Prostate gland (tissue), 2 donors: ENCODE results near the gene TMCO4. TPM values are rescaled to one million over a fixed set of nuclear protein-coding genes. Genes with fewer than 3 reads are reported as not detected.

ENCODE experiments used
- DNase-seq: peaks from one replicate; pipeline ENCODE4 v3.0.0-alpha.2; 2019; ENCODE audit warnings: low spot score
- H3K27ac ChIP-seq, 2 donors: fragments of 200-600 bp; sonication (generic); 2 replicates each; pipeline ENCODE4 v1.5.1; 2017 to 2019
- H3K27me3 ChIP-seq: fragments of 200-600 bp; sonication (generic); replicated peaks from 2 replicates; pipeline ENCODE4 v1.5.1; 2019; ENCODE audit not compliant: insufficient read depth
- H3K36me3 ChIP-seq, 2 donors: fragments of 200-600 bp; sonication (generic); 1 replicate in 1 of 2; 2 replicates in 1 of 2; pipeline versions ENCODE4 v1.5.1 to v1.8.1; 2017 to 2019
- H3K4me1 ChIP-seq: fragments of 200-600 bp; sonication (generic); replicated peaks from 2 replicates; pipeline ENCODE4 v1.5.1; 2019
- H3K4me3 ChIP-seq, 2 donors: fragments of 200-600 bp; sonication (generic); 2 replicates each; pipeline ENCODE4 v1.5.1; 2017 to 2019
- H3K9me3 ChIP-seq: fragments of 200-600 bp; sonication (generic); 2 replicates; pipeline ENCODE4 v1.5.1; 2017
- POLR2A ChIP-seq: fragments of 450-650 bp; IDR thresholded peaks from one replicate; pipeline ENCODE4 v1.6.1; 2016; ENCODE audit warnings: antibody characterized with exemption, mild to moderate bottlenecking
- POLR2AphosphoS5 ChIP-seq: sonication (generic); formaldehyde crosslinking; IDR thresholded peaks from one replicate; pipeline ENCODE4 v1.6.1; 2017; ENCODE audit warnings: antibody characterized with exemption
- WGBS: methylation state at CpG from one replicate; pipeline ENCODE4 v1.1.5; 2018; 5-methylcytosine and 5-hydroxymethylcytosine counted together
- intact Hi-C: fragments of 100-400 bp; cut with DNase I; formaldehyde crosslinking; loops from one replicate; pipeline ENCODE4 v1.14.2; 2022
- total RNA-seq, 2 donors: library from RNA; depleted of rRNA; stranded (reverse); fragments of >200 nt; gene quantifications; one replicate each; pipeline ENCODE4 v1.1.0, GENCODE V29; 2016
- TF ChIP-seq, protein P1 (sequence below), 4 experiments: fragments of 200-600 bp in 2 of 4; fragments of 450-650 bp in 2 of 4; sonication (generic) in 2 of 4; IDR thresholded peaks; 1 replicate in 3 of 4; 2 replicates in 1 of 4; pipeline ENCODE4 v1.5.1; 2016 to 2019; ENCODE audit warnings: antibody characterized with exemption in 4 of 4, mild to moderate bottlenecking in 2 of 4, moderate library complexity in 2 of 4

TMCO4 gene
- total RNA-seq, 2 donors from 2014 or later = 60.5 to 89.9 TPM

DNA sequence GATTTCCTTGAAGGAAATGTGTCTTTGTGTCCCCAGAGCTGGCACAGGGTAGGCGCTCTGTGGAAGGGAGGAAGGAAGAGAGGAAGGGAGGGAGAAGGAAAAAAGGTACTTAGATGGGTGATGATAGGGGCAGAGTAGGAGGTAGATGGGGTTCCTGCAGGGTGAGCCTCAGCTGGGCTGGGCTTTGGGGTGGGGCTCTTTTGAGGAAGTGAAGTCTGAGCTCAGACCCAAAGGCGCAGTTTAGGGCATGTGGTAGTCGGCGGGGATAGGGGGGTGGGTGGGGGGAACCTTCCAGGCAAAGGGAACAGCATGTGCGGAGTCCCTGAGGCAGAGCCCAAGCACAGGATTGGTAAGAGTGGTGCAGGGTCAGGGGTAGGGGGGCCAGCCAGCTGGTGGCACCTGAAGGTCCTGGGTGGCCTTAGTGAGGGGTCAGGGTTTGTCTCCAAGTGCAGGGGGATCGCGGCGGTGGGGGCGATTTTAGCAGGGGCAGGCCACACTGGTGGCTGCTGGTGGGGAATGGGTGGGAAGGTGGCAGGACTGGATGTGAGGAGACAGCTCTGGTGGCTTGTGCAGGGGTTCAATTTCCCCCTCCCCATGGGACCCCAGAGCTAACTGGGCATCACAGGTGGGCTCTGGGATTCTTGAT, 143.5 kb downstream of the TMCO4 start:
- H3K4me3 ChIP-seq = no peak overlapping the region
- intact Hi-C loops = no loop called here
- WGBS = 90% methylated on average over 9 of the region's 9 CpGs
- H3K4me1 ChIP-seq = peaks cover 5% of the 10 kb centered on the region
- TF ChIP-seq POLR2A (no peak), POLR2AphosphoS5 (no peak)
- TF ChIP-seq, protein P1, sequence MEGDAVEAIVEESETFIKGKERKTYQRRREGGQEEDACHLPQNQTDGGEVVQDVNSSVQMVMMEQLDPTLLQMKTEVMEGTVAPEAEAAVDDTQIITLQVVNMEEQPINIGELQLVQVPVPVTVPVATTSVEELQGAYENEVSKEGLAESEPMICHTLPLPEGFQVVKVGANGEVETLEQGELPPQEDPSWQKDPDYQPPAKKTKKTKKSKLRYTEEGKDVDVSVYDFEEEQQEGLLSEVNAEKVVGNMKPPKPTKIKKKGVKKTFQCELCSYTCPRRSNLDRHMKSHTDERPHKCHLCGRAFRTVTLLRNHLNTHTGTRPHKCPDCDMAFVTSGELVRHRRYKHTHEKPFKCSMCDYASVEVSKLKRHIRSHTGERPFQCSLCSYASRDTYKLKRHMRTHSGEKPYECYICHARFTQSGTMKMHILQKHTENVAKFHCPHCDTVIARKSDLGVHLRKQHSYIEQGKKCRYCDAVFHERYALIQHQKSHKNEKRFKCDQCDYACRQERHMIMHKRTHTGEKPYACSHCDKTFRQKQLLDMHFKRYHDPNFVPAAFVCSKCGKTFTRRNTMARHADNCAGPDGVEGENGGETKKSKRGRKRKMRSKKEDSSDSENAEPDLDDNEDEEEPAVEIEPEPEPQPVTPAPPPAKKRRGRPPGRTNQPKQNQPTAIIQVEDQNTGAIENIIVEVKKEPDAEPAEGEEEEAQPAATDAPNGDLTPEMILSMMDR (IDR thresholded peaks at IDR 0.05) = no peak
- DNase-seq = no peak
- H3K27ac ChIP-seq = no peak overlapping the region
- no peaks in the 10 kb centered on the region for H3K9me3 ChIP-seq
- H3K36me3 ChIP-seq = peaks cover 6% of the 10 kb centered on the region in 2 donors
- H3K27me3 ChIP-seq = no peaks in the 10 kb centered on the region

DNA sequence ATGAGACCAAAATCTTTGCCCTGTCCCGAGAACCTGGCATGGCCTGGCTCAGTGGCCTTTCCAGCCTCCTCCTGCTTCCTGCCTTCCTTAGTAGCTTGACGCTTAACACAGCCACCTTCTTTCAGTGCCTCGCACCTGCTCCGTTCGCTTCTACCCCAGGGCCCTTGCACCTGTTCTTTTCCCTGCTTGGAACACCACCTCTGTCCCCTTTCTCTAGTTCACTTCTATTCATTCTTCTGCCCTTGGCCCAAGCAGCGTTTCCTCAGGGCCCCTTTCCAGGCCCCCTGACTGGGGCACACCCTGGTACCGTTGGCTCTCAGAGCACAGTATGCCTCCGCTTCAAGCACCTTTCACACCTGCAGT, 144.0 kb downstream of the TMCO4 start:
- Histone ChIP-seq H3K4me1 (peaks cover 10% of the 10 kb centered on the region), H3K9me3 (no peaks in the 10 kb centered on the region), H3K27me3 (no peaks in the 10 kb centered on the region), H3K4me3 (no peak overlapping the region), H3K27ac (peak overlapping the region in 1 of 2 donors; percentile 11), H3K36me3 (peaks cover 6% of the 10 kb centered on the region in 2 donors)
- no peak for TF ChIP-seq POLR2A
- TF ChIP-seq, protein P1 (IDR thresholded peaks at IDR 0.05) = no peak
- TF ChIP-seq POLR2AphosphoS5 = no peak
- WGBS = 81% methylated on average over 8 of the region's 8 CpGs
- intact Hi-C loops = no loop called here
- DNase-seq = no peak

- Histone ChIP-seq H3K36me3 (peaks cover 6% of the 10 kb centered on the region in 2 donors), H3K4me3 (no peak overlapping the region), H3K9me3 (no peaks in the 10 kb centered on the region), H3K27me3 (no peaks in the 10 kb centered on the region), H3K4me1 (peaks cover 16% of the 10 kb centered on the region), H3K27ac (peak overlapping the region; percentile 11 to 24)
- intact Hi-C loops = loop anchor here (5.0 kb wide), 1 partner anchor 263 kb away; no protein-coding TSS in a partner anchor
- 52% methylated on average over 15 of the region's 15 CpGs for WGBS
- TF ChIP-seq POLR2AphosphoS5 = no peak
- TF ChIP-seq, protein P1 (IDR thresholded peaks at IDR 0.05) = no peak
- TF ChIP-seq POLR2A = no peak
- no peak for DNase-seq
Measured at GRCh38 chr1:19654886-19655717, 144.6 kb downstream of the TMCO4 start.

- TF ChIP-seq, protein P1 (IDR thresholded peaks at IDR 0.05) = no peak
- TF ChIP-seq POLR2AphosphoS5 (no peak), POLR2A (no peak)
- DNase-seq = no peak
- intact Hi-C loops = loop anchor here (5.0 kb wide), 1 partner anchor 262 kb away; no protein-coding TSS in a partner anchor
- Histone ChIP-seq H3K4me1 (peaks cover 16% of the 10 kb centered on the region), H3K9me3 (no peaks in the 10 kb centered on the region), H3K36me3 (peaks cover 6% of the 10 kb centered on the region in 2 donors), H3K27ac (peak overlapping the region; percentile 11 to 24), H3K4me3 (no peak overlapping the region), H3K27me3 (no peaks in the 10 kb centered on the region)
- WGBS = 19% methylated on average over 5 of the region's 5 CpGs
Measured at GRCh38 chr1:19654386-19654785, 145.3 kb downstream of the TMCO4 start.
